ENCODE data around the gene JDP2.

The JDP2 gene

GRCh38 chr14:75491376-75491978, 63.7 kb downstream of the JDP2 start:
- no peak for DNase-seq

- no peak for DNase-seq
Measured at GRCh38 chr14:75492832-75493591, 65.2 kb downstream of the JDP2 start.

GRCh38 chr14:75493592-75494087, 65.8 kb downstream of the JDP2 start:
- peak; percentile 30 for DNase-seq

GRCh38 chr14:75494896-75495295, 67.1 kb downstream of the JDP2 start:
- no peak for DNase-seq

- DNase-seq: no peak
Measured at GRCh38 chr14:75495399-75495798, 67.6 kb downstream of the JDP2 start.

- no peak for DNase-seq
Measured at GRCh38 chr14:75495882-75496281, 68.1 kb downstream of the JDP2 start.

GRCh38 chr14:75496755-75497154, 68.9 kb downstream of the JDP2 start:
- DNase-seq: no peak

- peak; percentile 62 for DNase-seq
Measured at GRCh38 chr14:75497191-75497590, 69.4 kb downstream of the JDP2 start.

- no peak for DNase-seq
Measured at GRCh38 chr14:75497701-75498100, 69.9 kb downstream of the JDP2 start.

GRCh38 chr14:75499084-75499875, 71.5 kb downstream of the JDP2 start:
- peak; percentile 9 for DNase-seq

GRCh38 chr14:75501080-75501479, 73.3 kb downstream of the JDP2 start:
- no peak for DNase-seq

GRCh38 chr14:75504411-75504810, 76.6 kb downstream of the JDP2 start:
- DNase-seq: no peak

- DNase-seq: no peak
Measured at GRCh38 chr14:75506930-75507329, 79.1 kb downstream of the JDP2 start.

GRCh38 chr14:75510547-75510946, 82.7 kb downstream of the JDP2 start:
- no peak for DNase-seq

- DNase-seq: no peak
Measured at GRCh38 chr14:75511201-75511600, 83.4 kb downstream of the JDP2 start.

GRCh38 chr14:75513911-75514672, 86.3 kb downstream of the JDP2 start:
- no peak for DNase-seq

- DNase-seq: peak; percentile 57
Measured at GRCh38 chr14:75514673-75515628, 87.1 kb downstream of the JDP2 start.

GRCh38 chr14:75515629-75515996, 87.8 kb downstream of the JDP2 start:
- no peak for DNase-seq

- peak; percentile 57 for DNase-seq
Measured at GRCh38 chr14:75518625-75519024, 90.8 kb downstream of the JDP2 start.

GRCh38 chr14:75519394-75519793, 91.6 kb downstream of the JDP2 start:
- no peak for DNase-seq

GRCh38 chr14:75519826-75520728, 92.3 kb downstream of the JDP2 start:
- no peak for DNase-seq

Data from stimulated activated CD4-positive, alpha-beta T cell treated with anti-CD3 and anti-CD28 coated beads, Interleukin-15, amount 100 ng/mL, for 24 hours (primary cell).